H1 (cell line): ENCODE measurements around the gene CRYGN. TPM values are rescaled to one million over a fixed set of nuclear protein-coding genes. Genes with fewer than 3 reads are reported as not detected.

ENCODE experiments used
- BACH1 ChIP-seq: IDR thresholded peaks from 2 replicates; pipeline ENCODE4 v1.6.1; 2012; ENCODE audit warnings: low read length, improper control_type of control experiment
- RAD21 ChIP-seq, 2 experiments: IDR thresholded peaks in 1 of 2; conservative IDR thresholded peaks in 1 of 2; 2 replicates each; pipeline ENCODE4 v1.6.1; 2011; ENCODE audit warnings: low read depth in 2 of 2, low read length in 2 of 2, improper control_type of control experiment in 1 of 2, inconsistent platforms in 1 of 2, mild to moderate bottlenecking in 1 of 2, moderate library complexity in 1 of 2
- TAF7 ChIP-seq: optimal IDR thresholded peaks from 2 replicates; pipeline ENCODE3; 2011; ENCODE audit warnings: low read depth, mild to moderate bottlenecking, inconsistent platforms, low read length, moderate library complexity, borderline replicate concordance
- polyA plus RNA-seq, 7 experiments: library from polyadenylated mRNA; depleted of rRNA in 3 of 7; stranded (reverse) in 5 of 7; unstranded in 2 of 7; fragments of >200 nt in 5 of 7; fragments of 200-250 nt in 2 of 7; gene quantifications; 1 replicate in 5 of 7; 2 replicates in 1 of 7; 4 replicates in 1 of 7; pipeline versions ENCODE4 v1.2.1 to v1.2.3, GENCODE V29; 2011 to 2013; ENCODE audit warnings: missing spikeins in 2 of 7, mixed read lengths in 2 of 7
- total RNA-seq: library from RNA; stranded (reverse); fragmentation: NEBNext Ultra II Directional; extraction: Animal tissue kit (Norgen Biotek cat#: 25700); gene quantifications from 2 replicates; pipeline ENCODE4 v1.2.1, GENCODE V29; 2021
- TF ChIP-seq, protein P1 (sequence below), 3 experiments: IDR thresholded peaks; 1 replicate in 2 of 3; 2 replicates in 1 of 3; pipeline versions ENCODE4 v1.5.1 to v1.6.1; 2011; ENCODE audit warnings: low read length in 3 of 3, mild to moderate bottlenecking in 3 of 3, inconsistent platforms in 2 of 3, low read depth in 1 of 3, moderate library complexity in 1 of 3; ENCODE audit not compliant: insufficient read depth in 1 of 3; ENCODE audit errors: control extremely low read depth in 1 of 3

CRYGN gene
- total and polyA plus RNA-seq, 2 of the 8 experiments (the other 6 are each of a cell fraction or from before 2014, with no cell fraction given): 0.98 to 1.6 TPM

GRCh38 chr7:151442776-151443496 is 3.0 kb upstream of the CRYGN start (continued):
- TF ChIP-seq BACH1 (no peak), RAD21 (IDR thresholded peaks at IDR 0.05 in 1 of 2, conservative IDR thresholded peaks at IDR 0.05 in 1 of 2; ENCODE audit: low read depth in 2 of 2, low read length in 2 of 2) (no peak), TAF7 (no peak)
- TF ChIP-seq, protein P1, sequence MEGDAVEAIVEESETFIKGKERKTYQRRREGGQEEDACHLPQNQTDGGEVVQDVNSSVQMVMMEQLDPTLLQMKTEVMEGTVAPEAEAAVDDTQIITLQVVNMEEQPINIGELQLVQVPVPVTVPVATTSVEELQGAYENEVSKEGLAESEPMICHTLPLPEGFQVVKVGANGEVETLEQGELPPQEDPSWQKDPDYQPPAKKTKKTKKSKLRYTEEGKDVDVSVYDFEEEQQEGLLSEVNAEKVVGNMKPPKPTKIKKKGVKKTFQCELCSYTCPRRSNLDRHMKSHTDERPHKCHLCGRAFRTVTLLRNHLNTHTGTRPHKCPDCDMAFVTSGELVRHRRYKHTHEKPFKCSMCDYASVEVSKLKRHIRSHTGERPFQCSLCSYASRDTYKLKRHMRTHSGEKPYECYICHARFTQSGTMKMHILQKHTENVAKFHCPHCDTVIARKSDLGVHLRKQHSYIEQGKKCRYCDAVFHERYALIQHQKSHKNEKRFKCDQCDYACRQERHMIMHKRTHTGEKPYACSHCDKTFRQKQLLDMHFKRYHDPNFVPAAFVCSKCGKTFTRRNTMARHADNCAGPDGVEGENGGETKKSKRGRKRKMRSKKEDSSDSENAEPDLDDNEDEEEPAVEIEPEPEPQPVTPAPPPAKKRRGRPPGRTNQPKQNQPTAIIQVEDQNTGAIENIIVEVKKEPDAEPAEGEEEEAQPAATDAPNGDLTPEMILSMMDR (IDR thresholded peaks at IDR 0.05; ENCODE audit: control extremely low read depth in 1 of 3, insufficient read depth in 1 of 3, low read depth in 1 of 3, low read length in 3 of 3): no peak
